Suppressor macrophage treated with lipopolysaccharide for 4 hours (primary cell): ENCODE results near the gene ARMC6.
A peak's percentile ranks its signal among the peaks of the same experiment; 100 is the strongest.

Source experiments
- DNase-seq: peaks from one replicate; pipeline ENCODE4 v3.0.0-alpha.2; 2020

The ARMC6 gene

DNA sequence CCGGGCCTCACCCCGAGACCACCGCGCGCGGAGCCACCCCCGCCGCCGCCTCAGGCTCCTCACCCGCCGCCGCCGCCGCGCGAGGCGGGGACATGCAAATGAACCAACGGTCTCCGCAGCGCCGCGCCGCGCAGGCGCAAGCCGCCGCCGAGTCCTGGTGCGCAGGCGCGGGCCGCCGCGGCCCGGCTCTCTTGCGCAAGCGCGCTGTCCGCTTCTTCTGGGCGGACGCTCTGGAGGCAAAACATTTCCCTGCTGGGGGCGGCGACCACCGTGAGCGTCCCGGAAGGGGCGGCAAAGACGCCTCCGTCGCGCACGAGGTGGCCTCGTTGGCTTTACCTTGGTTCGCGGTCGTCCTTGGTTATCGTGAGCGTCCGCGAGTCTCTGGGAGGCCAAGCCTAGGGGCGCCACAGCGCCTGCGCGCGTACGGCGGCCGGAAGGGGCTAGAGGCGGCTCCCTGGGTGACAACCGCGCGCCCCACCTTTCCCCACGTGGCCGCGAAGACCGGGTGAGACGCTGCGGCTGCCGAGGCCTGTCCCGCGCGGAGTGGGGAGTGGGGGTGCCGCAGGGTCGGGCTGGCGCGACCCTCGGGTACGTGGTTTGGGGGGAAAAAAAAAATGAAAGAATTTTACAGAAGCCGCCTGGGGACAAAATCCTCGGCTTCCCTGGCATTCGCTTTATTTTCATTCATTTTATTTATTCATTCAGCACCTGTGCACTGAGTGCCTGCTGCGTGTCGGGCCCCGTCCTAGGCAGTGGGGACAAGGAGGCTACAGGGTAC is at the start of gene ARMC6, which contains the start of gene SUGP2:
Gene ARMC6, plus strand, starts transcription at position 178 of the 778 bp plus-strand sequence. CDS start 607 bp downstream, outside the sequence.
Gene SUGP2, minus strand, starts transcription at position 92 of the 778 bp plus-strand sequence. CDS start 2,446 bp downstream, outside the sequence.
- peak; percentile 95 for DNase-seq

DNA sequence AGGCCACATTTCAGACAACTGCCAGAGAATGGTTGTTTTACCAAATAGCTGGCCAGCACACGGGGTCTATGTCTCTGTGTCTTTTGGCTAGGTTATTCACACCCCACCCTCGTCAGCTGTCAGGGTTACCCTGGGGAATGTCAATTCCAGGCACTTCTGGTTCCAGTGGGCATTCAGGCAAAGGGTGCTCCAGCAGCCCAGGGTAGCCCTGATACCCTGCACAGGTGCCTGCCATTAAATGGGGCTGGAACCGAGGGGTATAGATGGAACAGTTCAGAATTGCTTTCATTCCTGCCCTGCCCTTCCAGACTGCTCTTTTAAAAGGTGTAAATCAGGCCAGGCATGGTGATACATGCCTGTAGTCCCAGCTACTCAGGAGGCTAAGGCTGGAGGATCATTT is 49.2 kb upstream of the ARMC6 start:
- no peak for DNase-seq

DNA sequence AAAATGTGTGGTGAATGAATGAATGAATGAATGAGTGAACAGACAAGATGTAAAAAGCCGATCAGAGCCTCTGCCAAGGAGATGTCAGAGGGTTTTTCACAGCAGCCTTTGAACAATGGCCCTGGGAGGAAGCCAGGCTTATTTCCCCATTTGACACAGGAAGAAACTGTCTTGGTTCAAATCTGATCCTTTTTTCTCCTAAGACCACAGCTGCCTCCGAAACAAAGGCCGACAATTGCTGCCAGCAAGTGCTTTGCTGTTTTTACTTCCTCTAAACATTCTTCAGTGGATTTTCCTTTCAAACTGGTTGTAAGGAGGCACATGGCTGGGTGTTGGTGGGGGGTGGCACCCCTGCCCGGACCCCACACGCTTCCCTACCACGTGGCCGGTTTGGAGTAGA is 48.1 kb upstream of the ARMC6 start:
- peak; percentile 63 for DNase-seq

DNA sequence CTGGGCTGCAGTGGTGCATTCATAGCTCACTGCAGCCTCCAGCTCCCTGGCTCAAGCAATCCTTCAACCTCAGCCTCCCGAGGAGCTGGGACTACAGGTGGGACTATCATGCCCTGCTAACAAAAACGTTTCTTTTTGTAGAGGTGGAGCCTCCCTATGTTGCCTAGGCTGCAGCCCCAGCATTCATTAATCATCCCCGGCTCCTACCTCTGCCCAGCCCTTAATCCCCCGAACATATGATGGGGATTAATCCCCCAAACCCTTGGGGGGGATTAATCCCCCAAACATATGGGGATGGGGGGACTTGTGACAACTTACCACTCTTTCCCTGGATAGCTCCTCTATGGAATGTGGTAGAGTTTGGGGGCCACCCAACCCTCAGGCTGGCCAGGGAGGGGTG is 45.9 kb upstream of the ARMC6 start:
- no peak for DNase-seq

DNA sequence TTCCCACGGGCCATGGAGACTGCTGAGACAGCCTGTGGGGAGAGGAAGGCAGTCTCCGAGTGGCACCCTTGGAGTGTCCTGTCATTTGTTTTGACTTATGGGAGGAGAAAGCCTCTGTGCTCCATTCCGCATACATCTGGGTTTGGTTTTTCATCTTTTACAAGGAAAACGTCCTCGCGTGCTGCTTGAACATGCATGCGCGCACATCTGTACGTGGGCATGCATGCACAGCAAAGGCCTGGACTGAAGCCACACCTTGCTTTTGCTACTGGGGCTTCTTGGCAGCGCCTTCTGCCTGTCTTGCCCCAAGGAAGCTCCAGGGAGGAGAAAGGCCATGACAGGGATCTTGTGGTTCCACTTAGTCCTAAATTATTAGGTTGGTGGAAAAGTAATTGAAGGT is 44.1 kb upstream of the ARMC6 start:
- no peak for DNase-seq

DNA sequence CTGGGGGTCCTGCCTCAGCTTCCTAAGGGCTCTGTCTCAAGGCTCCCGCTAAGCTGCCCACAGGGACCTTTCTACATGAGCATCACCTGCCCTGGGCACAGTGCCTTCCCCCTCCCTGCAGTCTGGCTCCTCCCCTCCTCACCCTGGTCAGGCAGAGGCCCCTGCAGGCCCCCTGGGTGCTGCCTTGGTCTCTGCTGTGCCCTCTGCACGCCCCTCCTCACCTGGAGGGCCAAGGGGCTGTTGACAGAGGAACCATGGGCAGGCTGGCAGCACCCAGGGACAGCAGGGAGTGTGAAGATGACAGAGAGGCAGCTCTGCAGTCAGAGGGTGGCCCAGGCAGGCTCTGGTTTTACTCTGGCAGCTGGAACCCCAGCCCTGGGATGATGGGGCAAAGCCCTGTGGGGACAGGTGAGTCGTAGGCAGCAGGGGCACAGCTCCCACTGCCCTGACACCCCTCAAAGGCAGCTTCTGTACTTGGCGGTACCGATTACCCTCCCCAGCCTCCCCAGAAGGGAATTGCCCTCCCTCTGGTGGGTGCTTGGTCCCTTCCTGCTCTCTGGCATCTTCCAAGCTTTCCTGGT is 43.2 kb upstream of the ARMC6 start:
- no peak for DNase-seq

DNA sequence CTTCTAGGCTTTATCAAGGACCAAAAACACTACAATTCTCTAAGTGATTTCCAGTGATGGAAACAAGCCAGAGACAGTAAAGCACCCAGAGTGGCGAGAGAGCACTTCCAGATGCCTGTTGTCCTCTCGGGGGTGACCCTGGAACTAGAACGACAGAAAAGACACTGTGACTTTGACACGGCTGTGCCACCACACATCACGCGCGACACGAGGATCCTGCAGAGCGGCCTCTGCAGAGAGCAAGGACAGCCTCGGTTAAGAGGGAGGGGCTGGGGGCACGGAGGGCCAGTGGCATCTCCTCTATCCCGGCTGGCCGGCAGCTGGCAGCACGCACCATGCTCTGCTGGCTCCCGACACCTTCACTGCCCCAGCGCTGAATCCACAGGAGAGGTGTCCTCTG is 42.4 kb upstream of the ARMC6 start:
- no peak for DNase-seq

DNA sequence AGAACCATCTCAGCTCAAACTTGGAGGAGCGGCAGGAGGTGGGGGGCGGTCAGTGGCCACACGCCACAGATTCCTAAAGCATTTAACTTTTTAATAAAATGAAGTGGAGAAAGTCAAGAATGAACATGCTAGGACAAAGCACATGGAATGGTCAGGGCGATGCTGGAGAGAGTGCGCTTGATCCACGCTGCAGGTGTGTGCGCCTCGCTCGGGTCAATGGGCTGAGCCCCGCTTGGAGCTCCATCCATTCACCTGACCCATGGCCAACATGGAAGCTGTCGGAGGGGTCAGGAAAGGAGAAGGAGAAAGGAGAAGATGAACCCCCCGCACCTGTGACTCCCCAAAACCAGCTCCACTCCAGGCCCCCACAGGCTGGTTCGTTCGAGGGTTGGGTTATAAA is 41.9 kb upstream of the ARMC6 start:
- no peak for DNase-seq

DNA sequence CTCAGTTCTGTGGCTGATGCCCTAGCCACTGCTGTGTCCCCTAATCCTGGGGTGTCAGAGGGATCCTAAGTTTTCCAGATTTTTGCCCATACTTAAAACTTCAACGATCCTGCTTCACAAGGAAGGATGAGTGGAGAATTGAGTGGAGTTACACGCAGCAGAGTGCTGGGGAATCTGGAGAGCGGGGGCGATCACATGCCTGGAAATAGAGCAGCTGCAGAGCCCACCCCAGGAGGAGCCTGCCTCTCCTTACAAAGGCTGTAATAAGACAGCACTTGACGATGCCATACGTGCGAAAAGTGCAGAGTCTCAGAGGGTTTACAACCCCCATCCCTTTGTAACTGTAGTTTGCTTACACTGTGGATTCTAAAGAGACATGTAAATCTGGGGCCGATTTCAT is 40.7 kb upstream of the ARMC6 start:
- no peak for DNase-seq

DNA sequence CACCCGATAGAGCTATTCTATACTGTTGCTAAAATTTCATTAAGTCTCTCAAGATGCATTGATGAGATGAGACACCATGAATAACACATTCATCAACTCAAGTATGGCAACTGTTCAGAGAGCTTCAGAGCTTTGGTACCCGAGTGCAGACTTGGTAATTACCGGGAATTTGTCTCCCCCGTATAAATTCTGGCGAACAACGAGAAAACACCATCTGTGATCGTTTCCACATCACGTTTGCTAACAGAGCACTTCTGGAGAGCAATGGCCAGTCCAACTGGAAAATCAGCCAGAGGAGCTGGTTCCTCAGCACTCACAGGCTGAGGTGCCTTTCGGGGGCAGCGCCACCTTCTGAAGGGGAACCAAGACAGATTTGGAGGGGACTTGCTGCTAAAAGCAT is 40.3 kb upstream of the ARMC6 start:
- DNase-seq, result no peak

DNA sequence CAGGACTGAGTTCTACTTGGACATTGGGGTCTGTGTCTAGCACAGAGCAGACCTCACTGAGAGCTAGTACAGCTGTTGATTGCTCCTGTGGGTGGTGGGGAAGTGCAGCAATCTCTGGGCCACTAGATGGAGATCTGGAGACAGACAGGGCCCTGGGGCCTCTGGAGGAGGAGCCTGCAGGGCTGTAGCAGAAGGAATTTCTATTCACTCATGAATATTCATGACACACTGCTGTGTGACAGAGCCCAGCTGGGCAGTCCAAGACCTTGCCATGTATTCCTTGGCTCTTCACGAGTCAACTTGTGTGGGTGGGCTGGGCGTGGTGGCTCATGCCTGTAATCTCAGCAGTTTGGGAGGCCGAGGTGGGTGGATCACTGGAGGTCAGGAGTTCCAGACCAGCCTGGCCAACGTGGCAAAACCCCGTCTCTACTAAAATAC is 37.6 kb upstream of the ARMC6 start:
- DNase-seq, result peak; percentile 75

DNA sequence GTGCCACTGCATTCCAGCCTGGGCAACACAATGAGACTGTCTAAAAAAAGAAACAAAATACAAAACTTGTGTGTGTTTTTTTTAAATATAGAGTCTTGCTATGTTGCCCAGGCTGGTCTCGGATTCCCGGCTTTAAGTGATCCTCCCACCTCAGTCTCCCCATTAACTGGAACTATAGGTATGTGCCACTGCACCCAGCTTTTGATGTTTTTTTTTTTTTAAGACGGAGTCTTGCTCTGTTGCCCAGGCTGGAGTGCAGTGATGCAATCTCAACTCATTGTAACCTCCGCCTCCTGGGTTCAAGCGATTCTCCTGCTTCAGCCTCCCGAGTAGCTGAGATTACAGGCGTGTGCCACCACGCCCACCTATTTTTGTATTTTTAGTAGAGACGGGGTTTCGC is 37.1 kb upstream of the ARMC6 start:
- DNase-seq, result no peak

DNA sequence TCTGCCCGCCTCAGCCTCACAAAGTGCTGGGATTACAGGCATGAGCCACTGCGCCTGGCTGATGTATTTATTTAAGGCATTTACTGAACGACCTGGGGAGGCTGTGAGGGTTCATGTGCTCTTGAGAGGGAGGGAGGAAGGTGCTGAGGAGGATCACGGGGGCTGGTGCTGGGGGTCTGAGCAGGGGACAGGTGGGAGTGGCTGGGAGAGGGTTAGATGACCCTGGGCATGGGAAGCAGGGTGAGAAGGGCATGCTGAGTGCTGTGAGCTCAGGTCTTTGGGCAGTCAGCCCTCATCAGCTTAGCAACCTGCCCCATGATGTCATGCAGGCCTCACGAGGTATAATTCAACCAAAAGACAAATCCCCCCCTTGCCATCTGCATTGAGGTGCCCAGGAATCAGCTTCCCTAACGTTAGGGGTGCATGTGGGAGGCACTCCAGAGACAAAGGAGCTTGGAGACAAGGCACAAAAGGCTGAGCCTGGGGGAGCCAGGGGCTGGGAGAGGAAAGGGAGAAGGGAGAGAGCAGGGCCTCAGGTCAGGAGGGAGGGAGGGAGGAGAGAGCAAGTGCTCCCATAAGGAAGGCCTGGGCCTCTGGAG is 36.5 kb upstream of the ARMC6 start:
- DNase-seq, result no peak

DNA sequence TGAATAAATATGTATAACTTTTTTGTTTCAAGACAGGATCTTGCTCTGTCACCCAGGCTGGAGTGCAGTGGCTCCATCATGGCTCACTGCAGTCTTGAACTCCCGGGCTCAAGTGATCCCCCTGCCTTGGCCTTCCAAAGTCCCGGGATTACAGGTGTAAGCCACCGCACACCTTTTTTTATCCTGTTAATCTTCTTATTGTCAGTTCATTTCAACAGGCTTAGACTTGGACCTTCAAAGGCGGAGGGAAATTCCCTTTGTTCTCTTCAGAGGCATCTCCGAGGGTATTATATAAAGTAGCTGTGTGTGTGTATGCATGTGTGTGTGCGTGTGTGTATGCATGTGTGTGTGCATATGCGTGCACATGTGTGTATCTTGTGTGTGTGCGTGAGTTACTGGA is 35.1 kb upstream of the ARMC6 start:
- DNase-seq, result no peak

DNA sequence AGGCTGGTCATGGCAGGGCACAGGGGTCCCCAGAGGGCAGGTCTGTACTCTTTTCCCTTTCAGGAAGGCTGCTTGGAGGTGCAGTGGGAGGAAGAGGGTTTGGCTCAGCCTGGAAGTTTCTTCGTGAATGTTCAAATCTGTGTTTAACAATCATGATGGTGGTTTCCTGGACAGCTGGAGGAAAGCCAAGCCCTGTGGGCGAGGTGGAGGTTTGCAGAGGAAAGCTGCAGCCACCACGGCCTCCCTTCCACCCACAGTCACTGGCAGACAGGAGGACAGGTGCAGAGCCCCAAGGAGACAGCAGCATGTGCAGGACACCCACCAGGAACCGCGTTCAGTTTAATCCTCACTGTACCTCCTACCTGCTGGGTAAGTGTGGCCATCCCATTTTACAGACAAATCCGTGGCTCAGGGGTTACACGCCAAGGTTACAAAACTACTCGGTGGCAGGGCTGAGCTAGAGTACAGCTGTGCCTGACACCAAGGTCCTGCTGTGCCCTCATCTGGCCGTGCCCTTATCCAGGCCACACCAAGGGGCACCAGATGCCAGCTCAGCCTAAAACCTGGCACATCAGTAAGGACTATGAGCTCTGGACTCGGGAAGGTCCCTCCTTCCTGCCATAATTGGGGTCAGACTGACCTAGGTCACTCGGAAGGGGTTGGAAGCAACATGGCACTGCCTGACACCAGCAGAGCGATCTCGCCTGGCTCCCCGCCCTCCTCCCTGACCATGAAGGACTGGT is 34.2 kb upstream of the ARMC6 start:
- DNase-seq, result no peak

DNA sequence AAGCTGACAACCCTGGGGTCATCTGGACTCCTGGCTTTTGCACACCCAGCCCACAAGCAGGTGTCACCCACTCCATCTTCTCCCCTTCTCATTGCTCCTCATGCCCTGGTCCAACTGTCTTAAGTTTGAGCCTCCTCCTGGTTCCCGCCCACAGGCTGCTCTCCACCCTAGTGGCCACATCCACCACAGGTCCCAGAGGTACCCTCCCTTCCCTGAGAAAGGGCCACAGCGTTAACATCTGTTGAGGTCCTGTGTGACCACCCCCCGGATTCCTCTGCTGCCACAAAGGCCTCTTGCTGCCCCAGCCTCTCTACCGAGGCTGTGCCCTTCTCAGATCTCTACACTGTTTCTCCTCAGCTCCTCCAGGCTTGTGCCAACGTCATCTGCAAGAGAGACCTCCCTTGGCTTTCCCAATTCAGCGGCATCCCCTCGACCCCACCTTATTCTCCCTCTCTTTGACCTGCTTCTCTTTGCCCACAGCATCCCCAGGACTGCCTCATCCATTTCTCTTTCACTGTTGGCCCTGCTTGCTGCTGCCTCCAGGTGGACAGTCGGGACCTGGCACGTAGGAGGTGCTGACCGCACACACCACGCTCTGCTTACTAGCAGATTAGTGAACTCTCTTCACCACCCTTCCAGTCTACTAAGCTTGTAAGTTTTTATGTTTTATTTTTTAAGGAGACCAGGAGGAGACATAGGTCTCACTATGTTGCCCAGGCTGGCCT is 33.3 kb upstream of the ARMC6 start:
- no peak for DNase-seq

DNA sequence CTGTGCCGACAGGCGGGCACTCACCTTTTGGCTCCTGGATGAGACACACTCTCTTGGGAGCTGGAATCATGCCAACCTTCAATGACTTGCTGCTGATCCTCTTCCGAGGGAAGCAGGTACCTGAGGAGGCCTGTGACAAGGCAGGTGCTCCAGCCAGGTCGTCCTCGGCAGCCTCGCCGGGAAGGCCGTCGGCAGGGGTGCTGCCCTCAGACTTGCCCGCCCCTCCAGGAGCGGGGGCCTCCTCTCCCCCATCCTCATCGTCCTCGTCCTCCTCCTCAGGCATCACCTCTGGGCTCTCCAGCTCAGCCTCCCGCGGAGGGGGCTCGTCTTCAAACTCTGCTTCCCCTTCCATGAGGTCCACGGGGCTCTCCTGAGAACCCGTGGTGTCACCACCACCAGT is 29.3 kb upstream of the ARMC6 start:
- DNase-seq, result no peak

DNA sequence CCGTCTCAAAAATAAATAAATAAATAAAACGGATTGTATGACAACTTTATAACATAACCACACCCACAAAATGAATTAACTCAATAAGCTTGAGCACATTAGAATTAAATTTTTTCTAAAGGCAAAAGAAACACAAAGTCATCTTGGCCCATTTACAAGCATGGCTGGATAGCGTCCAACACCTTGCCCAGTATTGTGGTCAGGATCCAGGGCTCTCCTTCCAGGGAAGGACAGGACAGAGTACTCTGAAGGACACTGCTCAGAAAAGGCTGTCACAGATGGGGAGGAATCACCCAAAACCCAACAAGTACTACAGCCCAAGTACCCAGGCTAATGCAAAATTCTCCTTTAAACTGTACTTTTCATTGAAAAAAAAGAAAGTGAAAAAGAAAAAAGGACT is 27.2 kb upstream of the ARMC6 start:
- no peak for DNase-seq

DNA sequence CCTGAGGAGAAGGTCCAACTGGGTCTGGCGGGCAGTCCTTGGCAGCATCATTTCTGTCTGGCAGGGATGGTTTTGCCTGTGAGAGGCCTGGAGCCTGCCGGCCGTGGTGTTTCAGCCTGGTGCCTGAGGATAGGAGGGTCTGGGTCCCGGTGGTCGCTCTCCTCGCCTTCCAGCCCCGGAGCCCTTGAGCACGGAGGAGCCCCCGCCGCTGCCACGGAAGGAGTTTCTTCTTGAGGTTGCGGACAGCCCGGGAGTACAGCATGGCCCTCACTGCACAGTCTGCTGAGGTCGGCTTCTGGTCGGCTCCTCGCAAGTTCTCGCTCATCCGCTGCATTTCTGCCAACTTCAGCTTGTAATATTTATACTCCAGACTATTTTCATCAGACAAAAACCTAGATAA is 23.5 kb upstream of the ARMC6 start:
- no peak for DNase-seq

DNA sequence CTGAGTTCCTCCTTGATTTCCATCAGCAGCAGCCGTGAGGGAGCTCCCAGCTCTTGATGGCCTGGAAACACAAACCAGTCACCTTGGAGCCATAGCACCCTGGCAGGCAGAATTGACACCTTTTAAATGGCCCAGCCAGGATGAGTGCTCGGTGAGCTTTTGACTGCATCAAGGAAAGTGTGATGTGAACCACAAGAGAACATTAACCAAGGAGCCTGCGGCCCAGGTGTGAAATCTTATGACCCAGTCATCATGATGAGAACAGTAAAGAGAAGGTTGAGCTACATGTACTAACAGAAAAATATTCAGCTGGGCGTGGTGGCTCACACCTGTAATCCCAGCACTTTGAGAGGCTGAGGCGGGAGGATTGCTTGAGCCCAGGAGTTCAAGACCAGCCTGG is 22.9 kb upstream of the ARMC6 start:
- DNase-seq, result no peak

DNA sequence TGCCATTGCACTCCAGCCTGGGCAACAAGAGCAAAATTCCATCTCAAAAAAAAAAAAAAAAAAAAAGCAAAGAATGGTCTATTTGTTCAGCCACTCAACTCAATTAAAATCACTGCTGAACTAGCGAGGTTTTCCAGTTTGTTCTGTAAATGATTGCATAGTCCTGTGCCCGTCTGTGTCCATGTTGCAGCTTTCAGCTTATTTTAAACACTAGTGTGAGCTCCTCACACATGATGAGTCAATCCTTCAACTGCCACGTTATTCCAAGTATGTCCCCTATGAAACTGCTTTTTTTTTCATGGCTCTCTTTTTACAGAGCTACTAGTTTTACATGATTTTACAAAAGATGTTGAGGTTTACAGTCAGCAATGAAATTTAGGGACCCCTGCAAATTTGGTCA is 12.3 kb upstream of the ARMC6 start:
- no peak for DNase-seq

DNA sequence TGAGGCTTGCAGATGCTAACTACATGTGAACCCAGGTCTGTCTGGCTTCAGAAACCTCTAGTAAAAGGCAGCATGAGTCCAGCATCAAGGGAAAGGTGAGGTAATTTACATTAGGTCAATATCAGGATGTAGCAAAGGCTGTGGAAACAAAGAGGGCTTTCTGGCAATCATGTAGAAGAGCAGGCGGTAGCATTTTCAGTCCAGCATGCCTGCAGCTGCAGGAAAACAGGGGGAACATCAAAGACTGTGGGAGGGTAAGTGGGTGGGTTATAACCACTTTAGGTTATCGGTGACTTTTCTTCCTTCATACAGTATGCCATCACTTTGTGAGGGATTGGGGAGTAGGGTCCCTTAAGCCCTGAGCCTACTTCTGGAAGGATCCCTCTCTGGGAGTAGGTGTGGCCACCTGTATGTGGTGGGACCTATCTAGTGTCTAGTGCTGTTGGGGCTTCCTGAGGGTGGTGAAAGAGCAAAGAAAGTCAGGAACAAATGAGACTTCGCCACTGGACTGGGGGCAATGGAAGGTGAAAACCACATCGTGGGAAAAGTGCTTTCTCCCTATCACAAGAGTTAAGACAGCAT is 10.9 kb upstream of the ARMC6 start:
- DNase-seq, result no peak
